ENCODE results near the gene CEBPA.

CEBPA gene

DNA sequence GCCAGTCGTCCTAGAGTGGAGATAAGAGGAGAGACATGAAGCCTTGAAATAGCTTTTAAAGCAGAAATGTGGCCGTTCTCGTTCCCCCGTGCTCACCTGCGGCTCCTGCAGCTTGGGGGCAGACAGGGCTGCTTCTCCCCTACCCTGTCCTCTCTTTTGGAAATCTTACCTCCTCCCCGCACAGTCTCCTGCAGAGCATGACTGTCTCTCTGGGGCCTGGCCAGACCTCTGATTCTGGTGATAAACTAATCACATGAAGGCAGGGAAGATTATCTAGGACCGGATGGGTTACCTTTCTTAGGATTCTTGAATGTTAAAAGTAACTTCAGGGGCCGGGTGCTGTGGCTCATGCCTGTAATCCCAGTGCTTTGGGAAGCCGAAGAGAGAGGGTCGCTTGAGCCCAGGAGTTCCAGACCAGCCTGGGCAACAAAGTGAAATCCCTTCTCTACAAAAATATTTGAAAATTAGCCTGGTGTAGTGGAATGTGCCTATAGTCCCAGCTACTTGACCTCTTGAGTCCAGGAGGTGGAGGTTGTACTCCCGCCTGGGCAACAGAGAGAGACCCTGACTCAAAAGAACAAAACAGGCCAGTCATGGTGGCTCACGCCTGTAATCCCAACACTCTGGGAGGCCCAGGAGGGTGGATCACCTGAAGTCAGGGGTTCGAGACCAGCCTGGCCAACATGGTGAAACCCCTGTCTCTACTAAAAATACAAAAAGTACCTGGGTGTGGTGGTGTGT, 8.1 kb downstream of the CEBPA start:
- no peak overlapping the region for H3K4me3 ChIP-seq (ENCODE audit: low read depth, low read length)
- no peak for TF ChIP-seq CTCF (IDR thresholded peaks at IDR 0.05; ENCODE audit: low read depth, low read length)

- H3K4me3 ChIP-seq (ENCODE audit: low read depth, low read length) = no peak overlapping the region
- TF ChIP-seq CTCF (IDR thresholded peaks at IDR 0.05; ENCODE audit: low read depth, low read length) = no peak
Observed at GRCh38 chr19:33293255-33294057, 8.9 kb downstream of the CEBPA start.

GRCh38 chr19:33292595-33293254, 9.6 kb downstream of the CEBPA start:
- no peak for TF ChIP-seq CTCF (IDR thresholded peaks at IDR 0.05; ENCODE audit: low read depth, low read length)
- H3K4me3 ChIP-seq (ENCODE audit: low read depth, low read length) = no peak overlapping the region

- H3K4me3 ChIP-seq (ENCODE audit: low read depth, low read length) = no peak overlapping the region
- no peak for TF ChIP-seq CTCF (IDR thresholded peaks at IDR 0.05; ENCODE audit: low read depth, low read length)
Observed at GRCh38 chr19:33291623-33292534, 10.5 kb downstream of the CEBPA start.

DNA sequence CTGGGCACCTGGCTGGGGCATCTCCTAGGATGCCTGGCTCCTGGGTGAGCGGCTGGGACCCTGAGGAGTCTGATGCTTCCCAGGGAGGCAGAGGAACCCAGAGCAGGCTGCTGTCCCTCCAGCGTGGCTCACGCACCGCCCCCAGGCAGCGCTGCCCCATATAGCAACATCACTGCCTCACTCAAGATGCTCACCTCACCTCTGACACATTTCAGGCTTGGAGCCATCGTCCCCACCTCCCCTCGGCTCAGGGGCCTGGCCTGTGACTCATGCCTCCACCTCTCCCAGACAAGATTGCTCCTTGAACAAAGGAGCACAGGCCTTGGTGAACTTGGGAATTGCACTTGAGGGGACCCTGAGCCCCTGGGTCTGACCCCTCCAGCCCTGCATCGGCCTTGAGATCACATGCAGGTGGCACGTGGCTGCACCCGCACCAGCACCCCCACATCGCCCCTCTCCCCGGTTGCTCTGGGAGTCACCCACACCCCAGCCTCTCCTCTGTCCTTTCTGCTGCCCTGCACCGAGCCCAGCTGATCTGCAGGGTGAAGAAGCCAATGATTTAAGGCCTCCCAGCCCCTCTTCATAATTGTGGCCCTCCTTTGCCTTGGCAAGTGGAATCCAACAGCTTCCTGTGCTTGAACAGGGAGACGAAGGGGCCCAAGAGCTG, 11.2 kb downstream of the CEBPA start:
- H3K4me3 ChIP-seq (ENCODE audit: low read depth, low read length) = no peak overlapping the region
- TF ChIP-seq CTCF (IDR thresholded peaks at IDR 0.05; ENCODE audit: low read depth, low read length) = no peak

DNA sequence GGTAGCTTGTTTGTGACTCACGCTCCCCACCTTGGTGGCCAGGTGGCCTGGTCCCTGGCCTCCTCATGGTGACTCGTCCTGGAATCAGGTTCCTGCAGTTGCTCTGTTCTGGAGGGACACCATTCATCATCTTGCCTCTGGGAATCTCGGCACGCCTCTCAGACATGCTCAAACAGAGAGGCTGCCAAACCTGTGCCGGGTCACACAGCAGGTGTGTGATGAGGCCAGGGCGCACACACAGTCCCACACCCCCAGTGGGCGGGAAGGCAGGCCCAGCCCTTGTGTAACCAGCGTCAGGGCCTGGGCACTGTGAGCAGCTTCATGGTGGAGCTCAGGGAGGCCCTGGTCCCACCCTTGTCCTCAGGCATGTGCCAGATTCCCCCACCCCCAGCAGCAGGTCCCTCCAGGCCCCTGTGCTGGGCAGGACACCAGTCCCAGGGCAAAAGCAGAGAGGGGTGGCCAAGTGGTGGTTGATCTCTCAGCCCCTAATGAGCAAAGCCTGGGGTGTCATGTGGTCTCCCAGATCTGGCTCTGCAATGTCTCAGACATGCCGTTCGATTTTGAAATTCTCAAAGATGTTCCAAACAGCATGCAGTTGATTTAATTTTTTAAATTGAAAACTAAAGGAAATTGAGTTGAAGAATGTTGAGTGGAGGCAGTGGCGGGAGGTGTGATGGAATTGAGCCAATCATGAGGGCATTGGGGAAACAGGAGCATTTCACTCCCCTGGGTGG, 12.1 kb downstream of the CEBPA start:
- H3K4me3 ChIP-seq (ENCODE audit: low read depth, low read length) = no peak overlapping the region
- no peak for TF ChIP-seq CTCF (IDR thresholded peaks at IDR 0.05; ENCODE audit: low read depth, low read length)
